ENCODE results near the gene NUDT1.

DNA sequence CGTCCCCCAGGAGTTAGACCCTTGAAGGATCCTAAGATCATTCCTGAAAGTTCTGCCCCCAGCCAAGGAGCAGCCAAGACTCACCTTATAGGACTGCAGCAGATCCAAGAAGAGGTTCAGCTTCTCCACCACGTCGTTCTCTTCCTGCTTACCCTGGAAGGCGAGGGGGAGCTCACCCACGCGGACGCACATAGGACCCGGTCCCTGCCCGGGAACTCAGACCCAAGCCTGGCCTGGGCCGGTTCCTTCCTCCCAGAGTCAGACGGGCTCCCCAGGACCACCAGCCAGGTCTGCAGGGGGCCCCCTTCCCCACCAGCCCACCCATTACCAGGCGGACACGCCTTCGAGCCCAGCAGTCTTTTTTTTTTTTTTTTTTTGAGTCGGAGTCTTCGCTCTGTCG is 15.6 kb downstream of the NUDT1 start:
- TF ChIP-seq, protein P1, sequence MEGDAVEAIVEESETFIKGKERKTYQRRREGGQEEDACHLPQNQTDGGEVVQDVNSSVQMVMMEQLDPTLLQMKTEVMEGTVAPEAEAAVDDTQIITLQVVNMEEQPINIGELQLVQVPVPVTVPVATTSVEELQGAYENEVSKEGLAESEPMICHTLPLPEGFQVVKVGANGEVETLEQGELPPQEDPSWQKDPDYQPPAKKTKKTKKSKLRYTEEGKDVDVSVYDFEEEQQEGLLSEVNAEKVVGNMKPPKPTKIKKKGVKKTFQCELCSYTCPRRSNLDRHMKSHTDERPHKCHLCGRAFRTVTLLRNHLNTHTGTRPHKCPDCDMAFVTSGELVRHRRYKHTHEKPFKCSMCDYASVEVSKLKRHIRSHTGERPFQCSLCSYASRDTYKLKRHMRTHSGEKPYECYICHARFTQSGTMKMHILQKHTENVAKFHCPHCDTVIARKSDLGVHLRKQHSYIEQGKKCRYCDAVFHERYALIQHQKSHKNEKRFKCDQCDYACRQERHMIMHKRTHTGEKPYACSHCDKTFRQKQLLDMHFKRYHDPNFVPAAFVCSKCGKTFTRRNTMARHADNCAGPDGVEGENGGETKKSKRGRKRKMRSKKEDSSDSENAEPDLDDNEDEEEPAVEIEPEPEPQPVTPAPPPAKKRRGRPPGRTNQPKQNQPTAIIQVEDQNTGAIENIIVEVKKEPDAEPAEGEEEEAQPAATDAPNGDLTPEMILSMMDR (conservative IDR thresholded peaks at IDR 0.05; ENCODE audit: low read length): no peak
- no peak for TF ChIP-seq EZH2phosphoT487 (IDR thresholded peaks at IDR 0.05; ENCODE audit: borderline replicate concordance, low read depth, low read length)
